ENCODE results near the gene AOC2.
"Not testable (repeated sequence)": the region's sequence is repeated elsewhere in the genome, so short reads cannot be mapped to it uniquely, and the experiment has no call there.

The AOC2 gene

DNA sequence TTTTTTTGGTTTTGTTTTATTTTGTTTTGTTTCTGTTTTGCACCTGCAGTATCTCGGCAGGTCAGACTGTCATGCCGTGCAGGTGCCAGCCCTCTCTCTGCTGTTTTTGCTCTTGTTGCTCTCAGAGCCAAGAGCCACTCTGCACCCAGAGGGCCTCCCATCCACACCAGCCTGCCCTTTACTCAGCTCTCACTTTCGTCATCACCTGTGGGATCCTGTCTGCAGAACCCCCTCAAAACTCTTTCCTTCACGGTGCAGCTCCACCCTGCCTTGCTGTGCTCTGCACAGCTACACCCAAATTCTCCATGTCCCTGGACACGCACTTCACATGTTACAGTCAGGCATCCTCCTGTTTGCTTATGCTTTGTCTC lies 9.2 kb downstream of the AOC2 start:
- no peak for FAIRE-seq
- DNase-seq (ENCODE audit: low spot score): no peak

DNA sequence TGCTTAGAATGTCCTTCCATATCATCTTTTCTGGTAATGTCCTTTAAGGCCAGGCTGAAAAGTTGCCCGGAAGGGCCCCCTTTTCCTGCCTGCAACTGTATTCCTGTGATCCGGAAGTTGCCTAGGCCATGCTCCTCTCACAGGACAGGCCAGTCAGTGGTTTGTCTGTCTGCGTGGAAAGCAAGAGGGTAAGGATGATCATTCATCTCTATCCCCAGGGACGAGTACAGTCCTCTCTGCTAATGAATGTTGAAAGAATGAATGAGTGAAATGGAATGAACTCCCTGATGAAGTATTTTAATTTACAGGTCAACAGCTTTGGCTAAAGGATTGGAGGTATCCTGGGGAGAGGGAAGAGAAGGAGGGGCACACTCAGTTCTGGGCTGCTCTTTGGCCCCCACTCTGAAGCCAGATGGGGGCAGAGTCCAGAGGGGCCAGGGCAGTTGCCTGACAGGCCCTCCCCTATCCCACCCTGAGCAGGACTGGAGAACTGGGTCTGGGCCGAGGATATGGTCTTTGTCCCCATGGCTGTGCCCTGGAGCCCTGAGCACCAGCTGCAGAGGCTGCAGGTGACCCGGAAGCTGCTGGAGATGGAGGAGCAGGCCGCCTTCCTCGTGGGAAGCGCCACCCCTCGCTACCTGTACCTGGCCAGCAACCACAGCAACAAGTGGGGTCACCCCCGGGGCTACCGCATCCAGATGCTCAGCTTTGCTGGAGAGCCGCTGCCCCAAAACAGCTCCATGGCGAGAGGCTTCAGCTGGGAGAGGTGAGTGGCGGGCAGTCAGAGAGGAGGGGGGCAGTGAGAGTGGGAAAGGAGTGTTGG lies 9.8 kb downstream of the AOC2 start:
- DNase-seq (ENCODE audit: low spot score) (no peak), FAIRE-seq (no peak)

DNA sequence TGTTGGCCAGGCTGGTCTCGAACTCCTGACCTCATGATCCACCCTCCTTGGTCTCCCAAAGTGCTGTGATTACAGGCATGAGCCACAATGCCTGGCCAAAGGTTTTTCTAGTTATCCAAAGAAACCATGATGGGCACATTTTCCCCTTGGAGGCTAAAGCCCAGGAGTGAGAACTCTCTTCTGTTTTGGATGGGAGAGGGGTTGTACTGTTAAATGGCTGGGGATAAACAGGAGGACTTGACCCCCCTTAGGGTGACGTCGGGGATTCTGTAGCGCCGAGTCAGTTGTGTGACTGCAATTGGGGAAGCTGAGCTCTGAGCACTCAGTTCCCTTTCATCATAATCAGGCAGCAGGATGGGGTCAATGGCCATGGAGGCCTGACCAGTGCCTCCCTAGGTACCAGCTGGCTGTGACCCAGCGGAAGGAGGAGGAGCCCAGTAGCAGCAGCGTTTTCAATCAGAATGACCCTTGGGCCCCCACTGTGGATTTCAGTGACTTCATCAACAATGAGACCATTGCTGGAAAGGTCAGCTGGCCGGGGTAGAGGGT lies 10.7 kb downstream of the AOC2 start:
- DNase-seq (ENCODE audit: low spot score) (no peak), FAIRE-seq (no peak)

DNA sequence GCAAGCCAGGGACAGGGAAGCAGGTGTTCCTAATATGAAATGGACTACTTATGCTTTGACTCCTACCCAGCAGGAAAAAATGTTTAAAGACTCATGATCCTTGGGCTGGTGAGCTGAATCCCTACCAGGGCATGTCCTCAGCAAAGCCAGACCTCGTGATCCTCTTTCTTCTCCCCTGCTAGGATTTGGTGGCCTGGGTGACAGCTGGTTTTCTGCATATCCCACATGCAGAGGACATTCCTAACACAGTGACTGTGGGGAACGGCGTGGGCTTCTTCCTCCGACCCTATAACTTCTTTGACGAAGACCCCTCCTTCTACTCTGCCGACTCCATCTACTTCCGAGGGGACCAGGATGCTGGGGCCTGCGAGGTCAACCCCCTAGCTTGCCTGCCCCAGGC lies 11.7 kb downstream of the AOC2 start:
- FAIRE-seq; DNase-seq (ENCODE audit: low spot score): not testable (repeated sequence)

DNA sequence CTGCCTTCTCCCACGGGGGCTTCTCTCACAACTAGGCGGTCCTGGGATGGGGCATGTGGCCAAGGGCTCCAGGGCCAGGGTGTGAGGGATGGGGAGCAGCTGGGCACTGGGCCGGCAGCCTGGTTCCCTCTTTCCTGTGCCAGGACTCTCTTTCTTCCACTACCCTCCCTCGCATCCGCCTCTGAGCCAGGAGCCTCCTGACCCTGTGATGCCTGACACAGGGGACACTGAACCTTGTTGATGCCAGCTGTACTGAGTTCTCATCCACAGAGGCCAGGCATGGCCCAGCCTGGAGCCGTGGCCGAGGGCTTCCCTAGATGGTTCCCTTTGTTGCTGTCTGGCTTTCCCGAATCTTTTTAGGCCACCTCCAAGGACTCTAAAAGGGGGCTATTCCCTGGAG lies 12.1 kb downstream of the AOC2 start:
- DNase-seq (ENCODE audit: low spot score); FAIRE-seq: not testable (repeated sequence)

DNA sequence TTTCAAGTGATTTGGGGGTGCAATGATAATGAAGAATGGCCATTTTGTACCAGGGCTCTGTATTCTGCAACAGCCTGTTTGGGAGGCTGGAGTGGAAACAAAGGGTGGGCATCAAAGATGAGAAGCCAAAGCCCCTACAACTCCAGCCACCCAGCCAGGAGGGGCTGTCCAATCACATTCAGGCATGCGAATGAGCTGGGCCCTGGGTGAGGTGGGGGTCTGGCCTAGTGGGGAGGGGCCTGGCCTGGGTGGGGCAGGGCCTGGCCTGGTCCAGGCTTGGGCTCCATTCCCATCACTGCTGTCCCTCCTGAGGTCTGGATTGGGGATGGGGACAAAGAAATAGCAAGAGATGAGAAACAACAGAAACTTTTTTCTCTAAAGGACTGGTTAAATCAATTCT lies 13.0 kb downstream of the AOC2 start:
- FAIRE-seq: no peak
- DNase-seq (ENCODE audit: low spot score): no peak

DNA sequence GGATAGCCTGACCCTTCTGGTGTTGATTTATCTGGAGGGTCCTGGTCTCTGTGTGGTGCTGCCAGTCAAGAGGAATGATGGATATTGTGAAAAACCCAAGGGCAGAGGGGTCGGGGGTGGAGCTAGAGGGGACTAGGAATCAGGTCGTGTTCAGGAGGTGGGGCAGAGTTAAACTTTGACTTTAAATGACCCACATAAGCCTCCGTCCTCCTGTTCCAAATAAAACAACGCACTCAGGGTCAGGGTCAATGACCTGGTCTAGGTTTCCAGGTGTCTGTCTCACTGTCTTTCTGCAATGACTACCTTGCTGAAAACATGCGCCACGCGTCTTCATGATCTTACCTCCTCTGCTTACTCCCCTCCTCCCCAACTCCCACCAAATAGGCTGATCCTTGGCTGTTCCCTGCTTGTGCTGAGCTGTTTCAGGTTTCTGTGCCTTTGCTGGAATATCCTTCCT lies 21.3 kb downstream of the AOC2 start:
- DNase-seq (ENCODE audit: low spot score) (no peak), FAIRE-seq (no peak)

DNA sequence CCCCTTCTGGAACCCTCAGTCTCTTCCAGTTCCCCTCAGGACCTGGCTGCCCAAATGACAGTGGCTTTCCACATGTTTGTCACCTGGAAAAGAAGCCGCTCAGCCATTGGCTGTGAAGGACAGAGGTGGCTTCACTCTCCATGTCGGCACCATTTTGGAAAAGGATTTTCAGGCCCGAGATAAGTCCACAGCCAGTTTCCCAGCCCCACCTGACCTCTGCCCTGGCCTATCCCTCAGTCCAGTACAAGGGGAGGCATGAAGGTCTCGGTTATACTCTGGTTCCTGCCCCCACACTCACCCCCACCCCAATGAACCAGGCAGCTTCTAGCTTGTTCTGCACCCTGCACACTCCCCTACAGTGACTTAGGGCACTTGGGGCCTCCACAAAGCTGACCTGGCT lies 21.8 kb downstream of the AOC2 start:
- no peak for DNase-seq (ENCODE audit: low spot score)
- no peak for FAIRE-seq

DNA sequence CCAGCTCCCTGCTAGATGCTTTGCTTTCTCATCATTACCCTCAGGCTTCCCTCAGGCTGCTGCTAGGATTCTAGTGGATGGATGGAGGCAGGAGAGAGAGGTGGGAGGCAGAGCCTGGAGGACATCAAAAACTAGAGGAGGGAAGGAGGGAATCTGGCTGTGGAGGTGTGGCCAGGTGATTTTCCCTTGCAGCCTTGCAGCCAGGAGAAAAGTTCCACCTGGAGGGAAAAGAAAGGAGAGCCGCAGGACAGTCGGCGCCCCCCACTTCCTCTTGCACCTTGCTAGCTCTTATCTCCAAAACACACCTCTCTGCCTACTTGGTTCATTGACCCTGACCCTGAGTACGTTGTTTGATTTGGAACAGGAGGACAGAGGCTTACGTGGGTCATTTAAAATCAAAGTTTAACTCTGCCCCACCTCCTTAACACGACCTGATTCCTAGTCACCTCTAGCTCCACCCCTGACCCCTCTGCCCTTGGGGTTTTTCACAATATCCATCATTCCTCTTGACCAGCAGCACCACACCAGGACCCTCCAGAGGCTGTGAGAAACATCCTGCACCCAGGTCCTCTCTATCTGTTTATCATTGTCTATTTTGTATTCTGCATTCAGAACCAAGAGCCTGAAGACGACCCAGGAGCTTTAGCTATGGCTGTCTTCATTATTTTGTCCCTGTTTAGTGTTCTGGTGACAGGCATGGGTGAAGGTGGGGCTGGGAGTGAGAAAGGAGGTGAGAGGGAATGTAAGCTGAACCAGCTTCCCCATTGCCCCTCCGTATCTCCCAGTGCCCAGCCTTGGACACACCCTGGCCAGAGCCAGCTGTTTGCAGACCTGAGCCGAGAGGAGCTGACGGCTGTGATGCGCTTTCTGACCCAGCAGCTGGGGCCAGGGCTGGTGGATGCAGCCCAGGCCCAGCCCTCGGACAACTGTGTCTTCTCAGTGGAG lies 22.5 kb downstream of the AOC2 start:
- FAIRE-seq: no peak

DNA sequence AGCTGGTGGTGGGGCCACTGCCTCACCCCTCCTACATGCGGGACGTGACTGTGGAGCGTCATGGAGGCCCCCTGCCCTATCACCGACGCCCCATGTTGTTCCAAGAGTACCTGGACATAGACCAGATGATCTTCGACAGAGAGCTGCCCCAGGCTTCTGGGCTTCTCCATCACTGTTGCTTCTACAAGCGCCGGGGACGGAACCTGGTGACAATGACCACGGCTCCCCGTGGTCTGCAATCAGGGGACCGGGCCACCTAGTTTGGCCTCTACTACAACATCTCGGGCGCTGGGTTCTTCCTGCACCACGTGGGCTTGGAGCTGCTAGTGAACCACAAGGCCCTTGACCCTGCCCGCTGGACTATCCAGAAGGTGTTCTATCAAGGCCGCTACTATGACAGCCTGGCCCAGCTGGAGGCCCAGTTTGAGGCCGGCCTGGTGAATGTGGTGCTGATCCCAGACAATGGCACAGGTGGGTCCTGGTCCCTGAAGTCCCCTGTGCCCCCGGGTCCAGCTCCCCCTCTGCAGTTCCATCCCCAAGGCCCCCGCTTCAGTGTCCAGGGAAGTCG lies 23.4 kb downstream of the AOC2 start:
- FAIRE-seq; DNase-seq (ENCODE audit: low spot score): not testable (repeated sequence)

More for the DNA sequence above, 22.5 kb downstream of the AOC2 start:
- no peak for DNase-seq (ENCODE audit: low spot score)

DNA sequence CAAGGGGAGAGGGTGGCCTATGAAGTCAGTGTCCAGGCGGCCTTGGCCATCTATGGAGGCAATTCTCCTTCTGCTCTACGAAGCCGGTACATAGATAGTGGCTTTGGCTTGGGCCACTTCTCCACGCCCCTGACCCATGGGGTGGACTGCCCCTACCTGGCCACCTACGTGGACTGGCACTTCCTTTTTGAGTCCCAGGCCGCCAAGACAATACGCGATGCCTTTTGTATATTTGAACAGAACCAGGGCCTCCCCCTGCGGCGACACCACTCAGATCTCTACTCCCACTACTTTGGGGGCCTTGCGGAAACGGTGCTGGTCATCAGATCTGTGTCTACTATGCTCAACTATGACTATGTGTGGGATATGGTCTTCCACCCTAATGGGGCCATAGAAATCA lies 24.0 kb downstream of the AOC2 start:
- FAIRE-seq (no peak), DNase-seq (ENCODE audit: low spot score) (no peak)

DNA sequence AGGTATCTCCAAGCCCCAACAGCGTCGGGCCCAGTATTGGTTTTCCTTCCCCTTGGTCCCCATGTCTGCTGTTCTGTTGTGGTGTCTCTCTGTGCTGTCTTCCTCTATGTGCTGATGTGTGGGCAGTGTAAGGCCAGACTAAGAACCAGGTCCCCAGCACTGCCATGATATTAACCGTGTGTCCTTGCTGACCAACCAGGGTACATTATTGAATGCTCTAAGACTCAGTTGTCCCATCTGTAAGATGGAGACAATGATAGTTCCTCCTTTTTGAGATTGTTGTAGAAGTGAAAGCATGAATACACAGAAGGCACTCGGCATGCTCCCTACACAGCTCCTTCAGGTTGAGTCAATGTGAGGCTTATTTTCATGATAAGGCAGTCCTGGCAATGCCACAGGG lies 27.3 kb downstream of the AOC2 start:
- no peak for FAIRE-seq
- DNase-seq (ENCODE audit: low spot score): no peak

DNA sequence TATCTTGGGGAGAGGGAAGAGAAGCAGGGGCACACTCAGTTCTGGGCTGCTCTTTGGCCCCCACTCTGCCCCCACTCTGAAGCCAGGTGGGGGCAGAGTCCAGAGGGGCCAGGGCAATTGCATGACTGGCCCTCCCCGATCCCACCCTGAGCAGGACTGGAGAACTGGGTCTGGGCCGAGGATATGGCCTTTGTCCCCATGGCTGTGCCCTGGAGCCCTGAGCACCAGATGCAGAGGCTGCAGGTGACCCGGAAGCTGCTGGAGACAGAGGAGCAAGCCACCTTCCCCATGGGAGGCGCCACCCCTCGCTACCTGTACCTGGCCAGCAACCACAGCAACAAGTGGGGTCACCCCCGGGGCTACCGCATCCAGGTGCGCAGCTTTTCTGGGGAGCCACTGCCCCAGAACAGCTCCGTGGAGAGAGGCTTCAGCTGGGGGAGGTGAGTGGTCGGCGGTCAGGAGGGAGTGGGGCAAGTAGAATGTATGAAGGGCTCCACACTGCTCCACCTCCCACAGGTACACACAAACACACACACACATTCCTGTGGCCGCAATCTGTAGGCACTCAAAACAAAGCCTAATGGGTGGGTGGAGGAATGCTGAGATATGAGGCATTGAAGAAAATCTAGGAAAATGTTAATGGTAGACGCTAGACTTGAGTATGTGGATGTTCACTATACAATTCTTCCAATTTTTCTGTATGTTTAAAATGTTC lies 28.0 kb downstream of the AOC2 start:
- no peak for DNase-seq (ENCODE audit: low spot score)
- no peak for FAIRE-seq

DNA sequence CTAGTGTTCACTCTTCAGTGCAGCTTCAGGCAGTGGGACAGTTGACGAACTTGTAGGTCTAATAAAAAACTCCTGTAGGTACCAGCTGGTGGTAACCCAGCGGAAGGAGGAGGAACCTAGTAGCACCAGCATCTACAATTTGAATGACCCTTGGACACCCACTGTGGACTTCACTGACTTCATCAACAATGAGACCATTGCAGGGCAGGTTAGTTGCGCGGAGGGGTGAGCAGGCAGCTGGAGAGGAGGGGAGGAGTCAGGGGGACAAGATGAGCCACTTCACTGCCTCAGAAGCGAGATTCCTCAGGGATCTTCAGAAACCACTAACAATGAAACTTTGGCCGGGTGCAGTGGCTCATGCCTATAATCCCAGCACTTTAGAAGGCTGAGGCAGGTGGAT lies 28.9 kb downstream of the AOC2 start:
- FAIRE-seq: no peak

DNA sequence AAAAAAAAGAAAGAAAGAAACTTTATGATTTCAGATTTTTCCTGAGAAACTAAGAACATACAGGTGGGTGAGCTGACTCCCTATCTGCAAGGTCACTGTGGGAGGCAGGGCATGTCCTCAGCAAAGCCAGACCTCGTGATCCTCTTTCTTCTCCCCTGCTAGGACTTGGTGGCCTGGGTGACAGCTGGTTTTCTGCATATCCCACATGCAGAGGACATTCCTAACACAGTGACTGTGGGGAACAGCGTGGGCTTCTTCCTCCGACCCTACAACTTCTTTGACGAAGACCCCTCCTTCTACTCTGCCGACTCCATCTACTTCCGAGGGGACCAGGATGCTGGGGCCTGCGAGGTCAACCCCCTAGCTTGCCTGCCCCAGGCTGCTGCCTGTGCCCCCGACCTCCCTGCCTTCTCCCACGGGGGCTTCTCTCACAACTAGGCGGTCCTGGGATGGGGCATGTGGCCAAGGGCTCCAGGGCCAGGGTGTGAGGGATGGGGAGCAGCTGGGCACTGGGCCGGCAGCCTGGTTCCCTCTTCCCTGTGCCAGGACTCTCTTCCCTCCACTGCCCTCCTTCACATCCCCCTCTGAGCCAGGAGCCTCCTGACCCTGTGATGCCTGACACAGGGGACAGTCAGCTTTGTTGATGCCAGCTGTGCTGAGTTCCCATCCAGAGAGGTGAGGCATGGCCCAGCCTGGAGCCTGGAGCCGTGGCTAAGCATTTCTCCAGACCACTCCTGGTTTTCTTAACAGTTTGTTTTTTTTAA lies 29.7 kb downstream of the AOC2 start:
- not testable (repeated sequence) for FAIRE-seq; DNase-seq (ENCODE audit: low spot score)

More for the DNA sequence above, 28.9 kb downstream of the AOC2 start:
- DNase-seq (ENCODE audit: low spot score): no peak

DNA sequence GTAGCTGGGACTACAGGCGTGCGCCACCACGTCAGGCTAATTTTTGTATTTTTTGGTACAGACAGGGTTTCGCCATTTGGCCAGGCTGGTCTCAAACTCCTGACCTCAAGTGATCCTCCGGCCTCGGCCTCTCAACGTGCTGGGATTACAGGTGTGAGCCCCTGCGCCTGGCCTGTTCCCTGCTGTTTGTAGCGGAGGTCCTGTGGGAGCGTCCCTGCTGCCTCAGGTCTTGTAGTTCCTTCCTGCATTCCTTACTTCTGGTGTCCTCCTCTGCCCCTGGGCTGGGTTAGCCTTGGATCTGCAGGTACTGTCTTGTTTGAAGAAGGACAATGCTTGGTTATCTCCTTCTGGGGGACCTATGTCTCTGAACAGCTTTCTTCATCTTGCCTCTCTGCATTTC lies 32.7 kb downstream of the AOC2 start:
- no peak for DNase-seq (ENCODE audit: low spot score)
- FAIRE-seq: no peak

DNA sequence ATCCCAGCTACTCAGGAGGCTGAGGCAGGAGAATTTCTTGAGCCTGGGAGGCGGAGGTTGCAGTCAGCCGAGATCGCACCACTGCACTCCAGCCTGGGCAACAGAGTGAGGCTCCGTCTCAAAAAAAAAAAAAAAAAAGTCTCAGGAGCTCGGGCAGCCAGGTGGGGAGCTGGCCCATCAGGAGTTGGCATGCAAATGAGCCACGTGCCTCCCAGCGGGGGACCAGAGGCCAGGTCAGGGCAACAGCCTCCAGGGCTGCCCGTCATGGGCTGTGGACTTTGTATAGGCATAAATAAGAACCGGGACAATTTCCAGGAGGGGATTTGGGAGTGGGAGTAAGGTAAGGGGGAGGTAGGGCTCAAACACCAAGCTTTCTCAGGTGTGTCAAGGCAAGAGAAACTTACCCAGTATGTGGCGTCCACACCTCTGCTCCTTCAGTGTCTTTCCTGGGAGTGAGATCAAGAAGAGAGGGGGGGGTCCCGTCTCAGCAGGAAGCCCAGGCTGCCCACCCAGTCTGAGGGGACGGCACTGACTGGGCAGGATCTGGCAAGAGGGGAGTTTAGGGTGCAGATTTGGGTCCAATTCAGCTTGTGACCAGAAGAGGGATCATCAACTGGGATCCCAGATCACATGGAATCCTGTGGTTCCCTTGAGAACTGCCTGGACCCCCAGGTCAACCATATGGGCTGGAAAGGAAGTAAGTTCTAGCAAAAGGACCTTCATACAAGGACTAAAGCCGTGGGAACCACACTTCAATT lies 33.9 kb downstream of the AOC2 start:
- DNase-seq (ENCODE audit: low spot score) (no peak), FAIRE-seq (no peak)

DNA sequence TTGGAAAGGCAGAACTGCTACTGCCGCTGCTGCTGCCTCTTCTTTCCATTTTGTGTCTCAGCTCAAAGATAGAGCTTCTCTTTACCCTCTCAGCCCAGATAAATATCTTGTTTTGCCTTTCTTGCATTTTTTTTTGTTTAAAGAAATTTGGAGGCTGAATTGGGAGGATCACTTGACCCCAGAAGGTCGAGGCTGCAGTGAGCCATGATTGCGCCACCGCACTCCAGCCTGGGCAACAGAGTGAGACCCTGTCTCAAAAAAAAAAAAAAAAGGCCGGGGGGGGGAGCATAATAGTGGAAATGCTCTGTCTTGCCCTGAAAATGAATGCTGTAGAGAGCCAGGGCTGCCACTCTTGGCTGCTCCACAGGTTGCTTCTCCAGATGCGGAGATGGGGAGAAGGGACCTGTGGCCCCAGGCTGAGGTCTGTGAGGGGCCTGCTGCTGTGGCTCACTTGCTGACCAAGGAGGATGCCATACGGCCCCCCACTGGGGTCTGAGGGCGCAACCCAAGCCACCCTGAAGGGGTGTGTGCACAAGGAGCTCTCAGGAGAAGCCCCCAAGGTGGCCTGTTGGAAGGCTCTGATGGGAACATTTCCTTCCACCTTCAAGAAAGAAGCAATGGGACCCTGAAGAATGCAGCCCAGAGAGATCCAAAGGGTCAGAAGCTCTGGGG lies 34.7 kb downstream of the AOC2 start:
- no peak for DNase-seq (ENCODE audit: low spot score)
- FAIRE-seq: no peak

DNA sequence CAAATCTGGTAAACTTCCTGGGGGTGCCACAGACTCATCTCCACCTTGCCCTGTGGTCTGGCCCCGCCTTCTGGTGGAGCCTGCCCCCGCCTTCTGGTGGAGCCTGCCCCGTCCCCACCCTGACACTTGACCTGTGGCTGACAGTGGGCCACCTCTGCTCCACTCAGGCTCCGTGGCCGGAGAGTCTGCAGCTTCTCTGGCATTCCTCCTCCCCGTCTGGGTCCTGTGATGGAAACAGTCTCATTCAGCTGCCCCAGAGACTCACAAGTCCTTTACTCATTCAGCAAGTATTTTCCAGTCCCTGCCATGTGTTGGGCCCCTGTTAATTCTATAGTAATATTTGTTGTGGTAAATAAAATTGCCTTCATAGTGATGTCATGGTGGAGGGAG lies 35.2 kb downstream of the AOC2 start:
- no peak for FAIRE-seq
- DNase-seq (ENCODE audit: low spot score): no peak
